Activated naive CD4-positive, alpha-beta T cell treated with anti-CD3 and anti-CD28 coated beads, Interleukin-2, amount 50 U/mL, for 24 hours (primary cell): ENCODE results near the gene LRRN3.

ENCODE experiments used
- H3K27ac Mint-ChIP-seq: one replicate; pipeline ENCODE4 v1.8.0; 2021; ENCODE audit warnings: mild to moderate bottlenecking, mixed read lengths
- H3K27me3 Mint-ChIP-seq: one replicate; pipeline ENCODE4 v1.8.0; 2021; ENCODE audit warnings: mixed read lengths
- H3K36me3 Mint-ChIP-seq: one replicate; pipeline ENCODE4 v1.8.0; 2021; ENCODE audit warnings: mixed read lengths
- H3K4me1 Mint-ChIP-seq: one replicate; pipeline ENCODE4 v1.8.0; 2021; ENCODE audit warnings: mixed read lengths
- H3K4me3 Mint-ChIP-seq: one replicate; pipeline ENCODE4 v1.8.0; 2021; ENCODE audit warnings: mild to moderate bottlenecking, mixed read lengths
- H3K9me3 Mint-ChIP-seq: one replicate; pipeline ENCODE4 v1.8.0; 2021; ENCODE audit warnings: mixed read lengths

Gene LRRN3

DNA sequence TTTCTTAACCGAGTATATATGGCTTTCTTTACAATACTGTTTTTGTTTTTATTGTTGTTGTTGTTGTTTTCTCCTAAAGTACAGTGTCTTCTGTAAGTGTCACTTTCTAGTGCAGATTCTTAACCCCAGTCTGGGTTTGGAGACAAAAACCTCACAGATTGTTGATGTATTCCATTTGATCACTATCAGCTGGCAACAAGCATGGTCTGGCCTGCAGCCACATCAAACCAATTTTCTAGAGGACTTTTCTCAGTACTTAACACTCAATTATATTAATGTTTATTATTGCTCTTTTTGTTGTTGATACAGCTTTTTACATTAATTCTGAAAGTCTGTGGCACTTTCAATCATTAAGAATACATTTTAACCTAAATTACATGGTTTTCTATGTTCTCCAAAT is 17.1 kb downstream of the LRRN3 start:
- Mint-ChIP-seq H3K27ac (no peak overlapping the region), H3K9me3 (no peaks in the 10 kb centered on the region), H3K4me3 (no peak overlapping the region), H3K4me1 (peaks cover 71% of the 10 kb centered on the region), H3K36me3 (peaks cover 20% of the 10 kb centered on the region), H3K27me3 (no peaks in the 10 kb centered on the region)

DNA sequence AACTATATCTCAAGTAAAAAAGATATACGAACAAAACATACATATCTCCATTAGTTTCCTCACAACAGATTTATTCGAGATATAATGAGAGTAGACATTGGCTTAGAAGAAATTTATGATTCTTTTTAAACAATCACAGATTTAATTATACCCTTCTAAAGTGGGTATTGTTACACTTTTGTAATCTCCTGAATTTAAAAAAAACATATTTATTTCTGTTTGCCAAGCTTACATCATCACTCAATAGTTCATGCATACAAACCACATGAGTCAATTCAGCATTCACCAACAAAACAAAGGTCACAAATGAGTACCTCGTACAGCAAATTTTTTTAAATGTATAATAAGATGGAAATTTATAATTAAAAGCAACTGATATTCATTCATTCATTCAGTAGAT is 17.6 kb downstream of the LRRN3 start:
- H3K27ac Mint-ChIP-seq = no peak overlapping the region
- no peak overlapping the region for H3K4me3 Mint-ChIP-seq
- no peaks in the 10 kb centered on the region for H3K27me3 Mint-ChIP-seq
- H3K4me1 Mint-ChIP-seq = peaks cover 71% of the 10 kb centered on the region
- H3K36me3 Mint-ChIP-seq = peaks cover 19% of the 10 kb centered on the region
- no peaks in the 10 kb centered on the region for H3K9me3 Mint-ChIP-seq

DNA sequence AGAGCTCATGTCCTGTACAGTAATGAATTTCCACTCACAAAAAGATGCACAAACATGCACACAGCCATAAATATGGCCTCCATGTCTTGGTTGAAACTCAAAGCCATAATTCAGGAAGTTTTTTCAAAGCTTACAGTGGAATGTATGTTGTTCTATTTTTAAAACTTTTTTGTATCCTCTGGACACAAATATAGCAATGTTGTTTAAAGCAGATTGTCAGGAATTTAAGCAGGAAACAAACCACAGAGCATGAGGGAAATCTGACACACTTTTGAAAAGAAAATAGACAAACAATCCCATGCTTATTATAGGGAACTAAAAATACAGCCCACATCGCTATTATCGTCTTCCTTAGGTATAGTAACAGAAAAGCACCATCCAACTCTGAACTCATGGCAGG is 21.5 kb downstream of the LRRN3 start:
- peak overlapping the region; percentile 79 for H3K27ac Mint-ChIP-seq

DNA sequence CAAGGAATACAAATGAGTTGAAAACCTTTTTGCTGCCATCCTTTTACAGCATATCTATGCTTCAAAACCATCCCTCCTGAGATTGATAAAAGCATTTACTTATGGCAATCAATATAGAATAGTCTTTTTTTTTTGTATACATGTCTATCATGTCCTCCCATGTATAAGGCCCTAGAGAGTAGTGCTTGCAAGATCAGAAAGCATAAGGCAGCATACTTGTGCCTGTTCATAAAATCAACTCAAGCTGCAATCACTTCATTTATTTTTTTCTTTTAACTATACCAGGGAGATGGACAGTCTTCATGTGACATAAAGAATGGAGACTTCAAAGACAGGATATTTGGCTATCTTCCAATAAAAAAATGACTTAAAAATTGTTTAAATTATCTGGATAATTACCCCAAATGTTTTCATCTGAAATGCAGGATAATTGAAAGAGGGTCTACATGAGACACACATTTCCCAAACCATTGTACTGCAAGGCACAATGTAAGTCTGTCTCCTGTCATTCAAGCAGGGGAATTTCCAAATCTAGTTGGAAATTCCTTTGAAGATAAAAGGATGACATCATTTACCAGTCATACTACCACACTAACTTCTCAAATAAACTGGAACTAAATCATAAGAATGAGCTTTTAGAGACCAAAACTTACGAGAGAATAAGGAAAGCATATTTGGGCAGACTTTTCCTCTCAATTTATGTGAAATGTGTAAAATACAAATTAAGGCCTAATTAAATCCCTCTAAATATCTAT is 22.5 kb downstream of the LRRN3 start:
- H3K27me3 Mint-ChIP-seq = no peaks in the 10 kb centered on the region
- peak overlapping the region; percentile 89 for H3K27ac Mint-ChIP-seq
- peaks cover 28% of the 10 kb centered on the region for H3K36me3 Mint-ChIP-seq
- peaks cover 47% of the 10 kb centered on the region for H3K4me1 Mint-ChIP-seq
- peak overlapping the region; percentile 4 for H3K4me3 Mint-ChIP-seq
- H3K9me3 Mint-ChIP-seq = no peaks in the 10 kb centered on the region

More for the DNA sequence above, 21.5 kb downstream of the LRRN3 start:
- H3K4me3 Mint-ChIP-seq = no peak overlapping the region
- H3K4me1 Mint-ChIP-seq = peaks cover 52% of the 10 kb centered on the region
- H3K36me3 Mint-ChIP-seq = peaks cover 20% of the 10 kb centered on the region
- H3K9me3 Mint-ChIP-seq = no peaks in the 10 kb centered on the region
- no peaks in the 10 kb centered on the region for H3K27me3 Mint-ChIP-seq

DNA sequence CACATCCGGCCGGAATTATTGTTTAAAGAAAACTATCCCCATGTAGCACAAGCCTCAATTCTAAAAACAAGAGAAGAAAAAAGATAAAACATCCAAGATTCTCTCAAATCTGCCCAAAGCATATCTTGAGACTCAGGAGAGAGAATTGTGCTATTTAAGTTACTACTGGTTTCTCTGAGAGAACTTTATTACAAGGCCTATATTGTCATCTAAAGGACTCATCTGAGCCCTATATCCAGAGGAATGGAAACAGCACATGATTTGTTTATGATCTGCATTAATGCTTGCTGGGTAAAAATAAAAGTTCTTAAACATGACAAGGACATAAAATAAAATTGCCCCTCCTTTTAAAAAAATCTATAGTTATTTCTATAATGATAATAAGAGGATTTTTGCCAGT is 25.0 kb downstream of the LRRN3 start:
- H3K27ac Mint-ChIP-seq = no peak overlapping the region
- H3K4me1 Mint-ChIP-seq = peaks cover 38% of the 10 kb centered on the region
- H3K9me3 Mint-ChIP-seq = peaks cover 13% of the 10 kb centered on the region
- H3K27me3 Mint-ChIP-seq = no peaks in the 10 kb centered on the region
- H3K36me3 Mint-ChIP-seq = peaks cover 42% of the 10 kb centered on the region
- H3K4me3 Mint-ChIP-seq = no peak overlapping the region

DNA sequence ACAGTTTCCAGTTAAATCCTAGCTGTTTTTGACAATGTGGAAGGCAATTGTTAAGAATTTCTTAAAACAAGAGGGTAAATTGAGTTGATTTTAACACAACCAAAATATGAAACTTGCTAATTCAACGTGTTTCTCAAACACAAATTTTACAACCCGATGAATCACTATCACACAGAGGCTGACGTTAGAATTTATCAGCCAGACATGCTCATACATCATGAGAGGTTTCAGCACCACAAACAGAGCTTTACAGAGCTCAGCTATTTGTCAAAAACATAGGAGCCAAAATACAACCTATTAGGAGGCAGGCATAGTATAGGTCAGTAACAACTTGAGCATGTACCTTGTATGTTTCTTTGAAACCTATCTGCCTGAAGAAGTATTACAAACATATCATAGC is 36.1 kb downstream of the LRRN3 start:
- Mint-ChIP-seq H3K27ac (no peak overlapping the region), H3K4me3 (no peak overlapping the region)

DNA sequence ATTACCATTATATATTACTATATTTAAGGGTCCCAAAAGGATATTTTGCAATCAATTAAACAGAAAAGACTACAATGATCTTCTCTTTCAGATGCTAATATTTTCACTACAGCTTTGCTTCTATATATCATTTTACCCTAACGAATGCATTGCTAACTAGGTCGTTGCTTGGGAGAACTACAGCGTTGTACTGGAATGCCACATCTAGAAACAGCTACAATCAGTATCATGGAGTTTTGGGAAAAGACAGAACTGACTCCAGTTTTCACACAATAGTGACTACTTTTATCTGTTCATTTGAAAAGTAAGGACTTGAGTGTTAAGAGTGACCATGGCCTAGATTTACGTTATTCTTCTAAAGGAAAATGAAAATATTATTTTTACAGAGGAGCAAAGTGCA is 38.5 kb downstream of the LRRN3 start:
- no peak overlapping the region for H3K27ac Mint-ChIP-seq
- no peaks in the 10 kb centered on the region for H3K9me3 Mint-ChIP-seq
- peaks cover 4% of the 10 kb centered on the region for H3K36me3 Mint-ChIP-seq
- H3K4me1 Mint-ChIP-seq = no peaks in the 10 kb centered on the region
- H3K27me3 Mint-ChIP-seq = no peaks in the 10 kb centered on the region
- no peak overlapping the region for H3K4me3 Mint-ChIP-seq

More for the DNA sequence above, 36.1 kb downstream of the LRRN3 start:
- H3K27me3 Mint-ChIP-seq = no peaks in the 10 kb centered on the region
- H3K9me3 Mint-ChIP-seq = no peaks in the 10 kb centered on the region
- H3K4me1 Mint-ChIP-seq = no peaks in the 10 kb centered on the region
- peaks cover 18% of the 10 kb centered on the region for H3K36me3 Mint-ChIP-seq

DNA sequence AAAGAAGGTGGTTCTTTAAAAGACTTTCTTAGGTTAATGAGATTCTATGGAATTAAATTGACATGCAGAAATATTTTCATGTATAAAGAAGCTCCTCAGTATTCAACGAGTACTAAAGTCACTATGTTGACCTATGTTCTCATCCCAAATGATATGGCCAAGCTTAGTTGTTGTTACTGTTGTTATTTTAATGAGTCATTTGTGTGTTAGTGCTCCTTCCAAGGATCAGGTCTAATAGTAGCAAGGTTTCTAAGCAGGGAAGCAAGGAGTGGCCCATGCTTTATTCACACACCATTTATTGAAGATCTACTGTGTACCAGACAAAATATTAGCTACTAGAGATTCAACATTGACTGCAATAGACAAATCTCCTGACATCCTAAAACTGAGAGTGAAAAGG is 41.9 kb downstream of the LRRN3 start:
- H3K27ac Mint-ChIP-seq = no peak overlapping the region
- peaks cover 7% of the 10 kb centered on the region for H3K4me1 Mint-ChIP-seq
- H3K9me3 Mint-ChIP-seq = no peaks in the 10 kb centered on the region
- no peak overlapping the region for H3K4me3 Mint-ChIP-seq
- no peaks in the 10 kb centered on the region for H3K36me3 Mint-ChIP-seq
- no peaks in the 10 kb centered on the region for H3K27me3 Mint-ChIP-seq

DNA sequence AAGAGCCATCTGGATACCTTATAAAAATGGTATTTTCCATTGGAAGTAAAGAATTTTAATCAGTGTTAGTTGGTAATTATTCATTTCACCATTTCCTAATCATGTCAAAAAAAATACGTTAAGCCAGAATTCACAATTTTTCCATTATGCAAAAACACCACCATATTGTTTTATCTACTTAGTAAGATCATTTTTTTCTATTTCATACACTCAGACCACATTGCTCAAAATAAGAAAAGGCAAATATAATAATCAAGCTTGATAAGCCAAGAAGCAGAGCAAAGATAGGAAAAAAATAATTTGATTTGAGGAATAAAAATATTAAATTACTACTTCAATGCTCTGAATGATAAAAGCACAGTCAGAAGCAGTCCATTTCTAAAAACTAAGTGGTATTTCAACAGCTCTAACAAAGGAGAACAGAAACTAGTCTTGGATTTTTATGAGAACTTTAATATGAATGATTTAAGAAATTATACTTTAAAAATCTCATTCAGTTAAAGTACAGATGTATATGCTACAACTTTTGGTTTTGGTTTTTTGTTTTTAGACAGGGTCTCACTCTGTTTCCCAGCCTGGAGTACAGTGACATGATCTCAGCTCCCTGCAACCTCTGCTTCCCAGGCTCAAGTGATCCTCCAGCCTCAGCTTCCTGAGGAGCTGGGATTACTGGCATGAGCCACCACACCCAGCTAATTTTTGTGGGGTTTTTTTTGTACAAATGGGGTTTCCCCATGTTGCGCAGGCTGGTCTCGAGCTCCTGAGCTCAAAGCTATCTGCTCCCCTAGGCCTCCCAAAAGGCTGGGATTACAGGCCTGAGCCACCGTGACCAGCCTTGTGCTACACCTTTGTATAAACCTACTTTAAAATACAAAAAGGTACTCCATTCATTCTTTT is 46.6 kb downstream of the LRRN3 start:
- no peaks in the 10 kb centered on the region for H3K36me3 Mint-ChIP-seq
- H3K4me1 Mint-ChIP-seq = peaks cover 39% of the 10 kb centered on the region
- no peaks in the 10 kb centered on the region for H3K27me3 Mint-ChIP-seq
- H3K9me3 Mint-ChIP-seq = no peaks in the 10 kb centered on the region
- peak overlapping the region; percentile 92 for H3K27ac Mint-ChIP-seq
- H3K4me3 Mint-ChIP-seq = peak overlapping the region; percentile 72

DNA sequence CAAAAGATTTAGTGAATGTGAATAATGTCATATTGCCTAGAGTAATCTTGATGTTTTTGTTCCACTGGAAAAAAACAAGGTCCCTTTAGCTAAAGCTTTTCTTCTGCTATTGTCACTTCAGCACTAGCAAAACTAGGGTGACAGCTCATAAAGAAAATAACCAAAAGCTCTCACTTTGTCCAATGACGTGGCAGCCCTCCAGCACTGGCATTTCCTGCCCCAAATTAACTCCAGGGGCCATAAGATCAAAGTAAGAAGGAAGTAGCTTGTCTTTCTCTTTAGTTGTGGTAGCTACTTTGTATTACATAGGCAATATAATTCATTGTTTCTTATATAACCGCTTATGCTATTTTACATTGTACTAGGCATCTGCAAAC is 47.3 kb downstream of the LRRN3 start:
- H3K27me3 Mint-ChIP-seq = no peaks in the 10 kb centered on the region
- peak overlapping the region; percentile 72 for H3K4me3 Mint-ChIP-seq
- H3K36me3 Mint-ChIP-seq = no peaks in the 10 kb centered on the region
- H3K9me3 Mint-ChIP-seq = no peaks in the 10 kb centered on the region
- H3K27ac Mint-ChIP-seq = peak overlapping the region; percentile 92
- peaks cover 39% of the 10 kb centered on the region for H3K4me1 Mint-ChIP-seq

DNA sequence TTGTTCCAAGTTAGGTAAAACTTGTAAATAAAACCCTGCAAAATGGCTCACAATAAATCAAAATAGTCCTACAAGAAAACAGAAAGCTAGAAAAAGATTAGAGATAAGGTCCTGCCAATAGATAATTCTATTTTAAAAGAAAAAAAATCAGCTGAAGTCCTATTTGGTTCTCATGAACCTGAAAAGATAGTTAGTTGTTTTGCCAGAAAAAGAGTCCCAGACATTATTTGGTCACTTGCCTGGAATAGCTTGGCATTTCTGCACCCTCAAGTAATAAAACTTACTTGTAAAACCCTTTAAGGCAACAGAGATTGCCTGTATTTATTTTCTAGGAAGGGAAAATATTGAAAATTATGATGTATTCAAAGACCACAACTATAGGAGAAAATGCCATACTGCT is 47.7 kb downstream of the LRRN3 start:
- Mint-ChIP-seq H3K27me3 (no peaks in the 10 kb centered on the region), H3K36me3 (no peaks in the 10 kb centered on the region), H3K27ac (peak overlapping the region; percentile 92), H3K4me1 (peaks cover 39% of the 10 kb centered on the region), H3K4me3 (peak overlapping the region; percentile 72), H3K9me3 (no peaks in the 10 kb centered on the region)

DNA sequence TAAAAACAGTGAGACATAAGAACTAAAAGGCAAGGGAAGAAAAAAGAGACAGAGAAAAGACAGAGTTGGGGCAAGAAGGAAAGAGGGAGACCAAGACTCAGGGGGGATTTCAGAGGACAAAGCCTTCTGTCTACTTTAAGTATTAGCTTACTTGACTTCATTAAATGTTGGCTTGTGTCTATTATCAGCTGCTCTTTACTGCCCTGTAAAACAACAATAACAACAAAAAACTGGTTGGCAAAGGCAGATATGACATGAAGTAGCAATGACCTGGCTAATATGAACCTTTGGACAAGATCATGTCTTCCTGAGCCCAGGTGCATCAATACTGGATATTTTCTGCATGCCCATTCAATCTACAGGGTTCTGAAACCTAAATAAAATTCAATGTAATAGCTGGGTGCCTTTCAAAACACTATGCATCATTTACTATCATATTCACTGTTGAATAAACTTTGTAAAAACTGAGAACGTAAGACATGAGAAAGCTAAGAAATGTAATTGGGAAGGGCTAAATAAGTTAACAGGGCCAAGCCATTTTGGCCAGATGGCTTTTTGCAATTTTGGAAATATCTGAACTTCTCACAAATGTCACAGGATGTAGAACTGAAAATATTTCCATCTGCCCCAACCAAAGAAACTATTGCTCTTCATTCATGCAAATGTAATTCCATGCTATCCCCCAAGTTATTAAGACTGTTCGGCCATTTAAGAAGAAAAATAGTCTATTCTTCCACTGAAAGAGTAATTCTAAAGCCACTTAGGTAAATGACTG is 49.4 kb downstream of the LRRN3 start:
- no peaks in the 10 kb centered on the region for H3K36me3 Mint-ChIP-seq
- H3K27me3 Mint-ChIP-seq = no peaks in the 10 kb centered on the region
- no peak overlapping the region for H3K4me3 Mint-ChIP-seq
- no peak overlapping the region for H3K27ac Mint-ChIP-seq
- peaks cover 39% of the 10 kb centered on the region for H3K4me1 Mint-ChIP-seq
- no peaks in the 10 kb centered on the region for H3K9me3 Mint-ChIP-seq

DNA sequence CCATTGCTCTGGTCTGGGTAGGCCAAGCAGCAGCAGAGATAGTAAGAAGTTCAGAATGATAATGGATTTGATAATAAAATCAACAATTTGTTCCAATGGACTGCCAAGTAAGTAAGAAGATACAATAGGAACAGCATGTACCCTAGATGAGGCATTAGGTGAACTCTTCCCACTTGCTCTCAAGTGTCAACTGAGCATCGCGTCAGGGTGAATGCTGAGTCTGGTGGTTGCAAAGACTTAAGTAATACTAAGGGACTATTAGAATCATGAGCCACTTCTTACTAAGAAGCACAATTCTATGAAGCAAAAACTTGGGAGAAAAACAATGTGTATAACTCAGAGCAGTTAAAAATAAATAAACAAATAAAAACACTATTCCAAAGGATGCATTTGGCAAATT is 54.5 kb downstream of the LRRN3 start:
- Mint-ChIP-seq H3K9me3 (no peaks in the 10 kb centered on the region), H3K4me1 (peaks cover 5% of the 10 kb centered on the region), H3K27ac (no peak overlapping the region), H3K27me3 (no peaks in the 10 kb centered on the region), H3K36me3 (no peaks in the 10 kb centered on the region), H3K4me3 (no peak overlapping the region)

DNA sequence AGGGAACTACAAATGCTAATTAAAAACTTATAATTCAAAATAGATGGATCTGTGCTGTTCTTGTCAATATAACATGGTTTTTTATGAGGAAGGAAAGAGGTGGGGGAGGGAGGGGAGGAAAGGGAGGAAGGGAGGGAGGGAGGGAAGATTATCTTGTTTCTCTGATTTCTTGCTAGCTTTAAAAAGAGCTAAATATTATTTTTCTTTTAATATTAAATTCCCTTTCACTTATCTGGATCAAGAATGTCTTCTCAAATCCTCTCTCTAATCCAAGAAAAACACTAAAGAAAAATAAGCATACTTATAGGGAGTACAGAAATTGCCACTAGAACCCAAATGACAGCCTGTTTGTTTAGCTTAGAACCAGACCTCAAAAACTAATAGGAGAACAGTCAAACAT is 55.2 kb downstream of the LRRN3 start:
- no peaks in the 10 kb centered on the region for H3K4me1 Mint-ChIP-seq

DNA sequence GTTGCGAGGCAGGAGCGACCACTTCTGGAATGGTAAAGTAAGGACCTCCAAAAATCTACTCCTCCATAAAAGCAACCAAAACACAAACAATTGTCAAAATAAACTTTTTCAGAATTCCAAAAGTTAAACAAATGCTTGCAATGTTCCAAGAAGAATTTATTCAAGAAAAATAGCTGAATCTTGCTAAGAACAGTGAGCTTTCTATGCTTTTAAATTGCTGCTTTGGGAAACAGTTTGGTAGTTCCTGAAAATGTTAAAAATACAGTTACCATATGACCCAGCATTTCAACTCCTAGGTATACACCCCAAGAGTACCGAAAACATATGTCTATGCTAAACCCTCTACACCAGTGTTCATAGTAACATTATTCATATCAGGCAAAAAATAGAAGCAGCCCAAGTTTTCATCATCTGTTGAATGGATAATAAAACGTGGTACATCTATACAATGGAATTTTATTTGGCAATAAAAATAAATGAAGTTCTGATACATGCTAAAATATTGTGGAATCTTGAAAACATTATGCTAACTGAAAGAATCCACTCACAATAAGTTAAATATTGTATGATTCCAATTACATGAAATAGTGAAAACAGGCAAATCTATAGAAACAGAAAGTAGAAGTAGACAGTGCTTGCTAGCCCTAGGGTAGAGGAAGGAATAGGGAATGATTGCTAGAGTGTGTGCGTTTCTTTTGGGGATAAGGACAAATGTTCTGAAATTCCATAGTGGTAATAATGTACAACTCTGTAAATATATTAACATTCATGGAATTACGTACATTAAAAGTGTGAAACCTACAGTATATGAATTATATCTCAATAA is 57.0 kb downstream of the LRRN3 start:
- Mint-ChIP-seq H3K9me3 (no peaks in the 10 kb centered on the region), H3K27me3 (no peaks in the 10 kb centered on the region), H3K36me3 (no peaks in the 10 kb centered on the region), H3K27ac (no peak overlapping the region), H3K4me1 (no peaks in the 10 kb centered on the region), H3K4me3 (no peak overlapping the region)

More for the DNA sequence above, 55.2 kb downstream of the LRRN3 start:
- no peaks in the 10 kb centered on the region for H3K36me3 Mint-ChIP-seq
- no peak overlapping the region for H3K27ac Mint-ChIP-seq
- no peaks in the 10 kb centered on the region for H3K27me3 Mint-ChIP-seq
- H3K9me3 Mint-ChIP-seq = no peaks in the 10 kb centered on the region
- H3K4me3 Mint-ChIP-seq = no peak overlapping the region
